A375 (cell line): ENCODE results near the gene CEBPZOS. TPM values are rescaled to one million over a fixed set of nuclear protein-coding genes. Genes with fewer than 3 reads are reported as not detected.

Source experiments
- total RNA-seq: library from RNA; depleted of rRNA; stranded (reverse); fragments of >200 nt; shearing (Covaris generic); gene quantifications from 2 replicates; pipeline ENCODE4 v1.2.3, GENCODE V29; 2014; rRNA removed

CEBPZOS gene
- total RNA-seq, result 18.8 and 23.5 TPM in 2 replicates

GRCh38 chr2:37196320-37197195 is at the start of gene CEBPZOS:
Gene CEBPZOS, plus strand, starts transcription at chr2:37196496. Its CDS starts 3,209 bp downstream, at chr2:37199705.

GRCh38 chr2:37156857-37157714 is 39.2 kb upstream of the CEBPZOS start, which contains the start of gene EIF2AK2:
Gene EIF2AK2, minus strand, starts transcription at chr2:37156980. Its CDS starts 9,174 bp downstream, at chr2:37147806.

GRCh38 chr2:37188570-37188969 is 7.7 kb upstream of the CEBPZOS start, which contains the start of gene SULT6B1:
Gene SULT6B1, minus strand, starts transcription at chr2:37188670. Its CDS starts 30 bp downstream, at chr2:37188640.

GRCh38 chr2:37231241-37232130 is 35.2 kb downstream of the CEBPZOS start, which contains the start of the genes CEBPZ and NDUFAF7:
Gene CEBPZ, minus strand, starts transcription at chr2:37231596. Its CDS starts 29 bp downstream, at chr2:37231567.
Gene NDUFAF7, plus strand, starts transcription at chr2:37231658. Its CDS starts 48 bp downstream, at chr2:37231706.

Other genes starting within 250 kb of the CEBPZOS start
- gene STRN, start 230.0 kb upstream of the CEBPZOS start, total RNA-seq, result 13.2 and 18.3 TPM in 2 replicates
- 13.7 and 14.2 TPM in 2 replicates for gene HEATR5B, start 112.1 kb upstream of the CEBPZOS start, total RNA-seq
- gene GPATCH11, start 112.0 kb upstream of the CEBPZOS start, total RNA-seq, result 6.9 and 7.2 TPM in 2 replicates
- 27.8 and 33.9 TPM in 2 replicates for gene EIF2AK2, start 39.5 kb upstream of the CEBPZOS start, total RNA-seq
- not detected in 2 replicates for gene SULT6B1, start 7.8 kb upstream of the CEBPZOS start, total RNA-seq
- 99.5 and 109 TPM in 2 replicates for gene CEBPZ, start 35.1 kb downstream of the CEBPZOS start, total RNA-seq
- gene NDUFAF7, start 35.2 kb downstream of the CEBPZOS start, total RNA-seq, result 20.7 and 30.7 TPM in 2 replicates
- 32.4 and 42.2 TPM in 2 replicates for gene PRKD3, start 128.3 kb downstream of the CEBPZOS start, total RNA-seq
- gene QPCT, start 148.1 kb downstream of the CEBPZOS start, total RNA-seq, result 5.9 and 7.7 TPM in 2 replicates